GM19351 (cell line): ENCODE data around the gene POLR3E.

Source experiments
- ATAC-seq: cut with Tn5 transposase; IDR thresholded peaks from one replicate; pipeline ENCODE4 v1.9.1; 2021; ENCODE audit warnings: mild to moderate bottlenecking, moderate library complexity; ENCODE audit not compliant: unreplicated experiment

POLR3E gene

GRCh38 chr16:22315979-22316378 lies 18.8 kb downstream of the POLR3E start:
- no peak for ATAC-seq

GRCh38 chr16:22316411-22316811 lies 19.2 kb downstream of the POLR3E start:
- ATAC-seq: no peak

GRCh38 chr16:22317001-22317530 lies 19.9 kb downstream of the POLR3E start:
- ATAC-seq: no peak

- no peak for ATAC-seq
Observed at GRCh38 chr16:22317625-22318024, 20.4 kb downstream of the POLR3E start.

- ATAC-seq: no peak
Observed at GRCh38 chr16:22318690-22319358, 21.6 kb downstream of the POLR3E start.

- no peak for ATAC-seq
Observed at GRCh38 chr16:22320572-22321339, 23.5 kb downstream of the POLR3E start.

GRCh38 chr16:22321340-22322001 lies 24.3 kb downstream of the POLR3E start:
- no peak for ATAC-seq

GRCh38 chr16:22322021-22322471 lies 24.8 kb downstream of the POLR3E start:
- no peak for ATAC-seq

- ATAC-seq: no peak
Observed at GRCh38 chr16:22322741-22323140, 25.5 kb downstream of the POLR3E start.

- no peak for ATAC-seq
Observed at GRCh38 chr16:22323173-22323958, 26.2 kb downstream of the POLR3E start.

- no peak for ATAC-seq
Observed at GRCh38 chr16:22323959-22324786, 27.0 kb downstream of the POLR3E start.

- no peak for ATAC-seq
Observed at GRCh38 chr16:22324787-22325597, 27.8 kb downstream of the POLR3E start.

- no peak for ATAC-seq
Observed at GRCh38 chr16:22325598-22326368, 28.6 kb downstream of the POLR3E start.

GRCh38 chr16:22326369-22326652 lies 29.1 kb downstream of the POLR3E start:
- no peak for ATAC-seq

- no peak for ATAC-seq
Observed at GRCh38 chr16:22326771-22327445, 29.7 kb downstream of the POLR3E start.

GRCh38 chr16:22327446-22327775 lies 30.2 kb downstream of the POLR3E start:
- no peak for ATAC-seq

- ATAC-seq: no peak
Observed at GRCh38 chr16:22328081-22328725, 31.0 kb downstream of the POLR3E start.
